Parathyroid adenoma (tissue), 2 donors: ENCODE data around the gene AGAP1.

Experiments used
- H2AFZ ChIP-seq: fragments of 300-600 bp; sonication (generic); one replicate; pipeline ENCODE4 v1.7.0; 2017; ENCODE audit warnings: antibody characterized with exemption, mild to moderate bottlenecking
- H3K27ac ChIP-seq: fragments of 300-600 bp; sonication (generic); one replicate; pipeline ENCODE4 v1.7.0; 2017
- H3K27me3 ChIP-seq: fragments of 300-600 bp; sonication (generic); one replicate; pipeline ENCODE4 v1.7.0; 2017; ENCODE audit warnings: low read length; ENCODE audit not compliant: control insufficient read depth, insufficient read depth
- H3K36me3 ChIP-seq: fragments of 300-600 bp; sonication (generic); one replicate; pipeline ENCODE4 v1.7.0; 2017; ENCODE audit warnings: low read length; ENCODE audit not compliant: control insufficient read depth, insufficient read depth
- H3K4me1 ChIP-seq: fragments of 300-600 bp; sonication (generic); one replicate; pipeline ENCODE4 v1.7.0; 2017; ENCODE audit warnings: control low read depth
- H3K4me2 ChIP-seq: fragments of 300-600 bp; sonication (generic); one replicate; pipeline ENCODE4 v1.7.0; 2017; ENCODE audit warnings: low read length
- H3K4me3 ChIP-seq: fragments of 300-600 bp; sonication (generic); one replicate; pipeline ENCODE4 v1.7.0; 2017; ENCODE audit warnings: low read depth, low read length
- H3K79me2 ChIP-seq: fragments of 300-600 bp; sonication (generic); one replicate; pipeline ENCODE4 v1.7.0; 2017; ENCODE audit warnings: control low read depth
- H3K9ac ChIP-seq: fragments of 300-600 bp; sonication (generic); one replicate; pipeline ENCODE4 v1.7.0; 2017; ENCODE audit warnings: mild to moderate bottlenecking
- H3K9me3 ChIP-seq: fragments of 300-600 bp; sonication (generic); one replicate; pipeline ENCODE4 v1.7.0; 2017; ENCODE audit warnings: low read length; ENCODE audit not compliant: control insufficient read depth
- CTCF ChIP-seq: fragments of 300-600 bp; sonication (generic); IDR thresholded peaks from one replicate; pipeline ENCODE4 v1.7.0; 2017; ENCODE audit warnings: antibody characterized with exemption, mild to moderate bottlenecking
- donor health status: primary hyperparathyroidism.

Gene AGAP1

GRCh38 chr2:235562065-235562747, 68.4 kb downstream of the AGAP1 start:
- Histone ChIP-seq H3K79me2 (peaks cover 31% of the 10 kb centered on the region), H3K36me3 (no peaks in the 10 kb centered on the region), H3K9ac (no peak overlapping the region), H2AFZ (no peak overlapping the region), H3K27me3 (no peaks in the 10 kb centered on the region), H3K4me1 (no peaks in the 10 kb centered on the region), H3K27ac (no peak overlapping the region), H3K9me3 (no peaks in the 10 kb centered on the region), H3K4me3 (no peak overlapping the region), H3K4me2 (no peak overlapping the region)
- no peak for TF ChIP-seq CTCF

- Histone ChIP-seq H3K4me2 (no peak overlapping the region), H3K4me1 (no peaks in the 10 kb centered on the region), H3K4me3 (no peak overlapping the region), H3K27me3 (no peaks in the 10 kb centered on the region), H3K36me3 (no peaks in the 10 kb centered on the region), H3K9me3 (no peaks in the 10 kb centered on the region), H3K9ac (no peak overlapping the region), H2AFZ (no peak overlapping the region), H3K27ac (no peak overlapping the region), H3K79me2 (peaks cover 25% of the 10 kb centered on the region)
- no peak for TF ChIP-seq CTCF
Observed at GRCh38 chr2:235563056-235563910, 69.4 kb downstream of the AGAP1 start.

GRCh38 chr2:235564066-235564465, 70.2 kb downstream of the AGAP1 start:
- no peaks in the 10 kb centered on the region for H3K27me3 ChIP-seq
- no peak overlapping the region for H3K4me2 ChIP-seq
- H2AFZ ChIP-seq: no peak overlapping the region
- TF ChIP-seq CTCF: no peak
- H3K4me3 ChIP-seq: no peak overlapping the region
- no peaks in the 10 kb centered on the region for H3K4me1 ChIP-seq
- no peaks in the 10 kb centered on the region for H3K9me3 ChIP-seq
- peaks cover 23% of the 10 kb centered on the region for H3K79me2 ChIP-seq
- no peak overlapping the region for H3K9ac ChIP-seq
- H3K27ac ChIP-seq: no peak overlapping the region
- no peaks in the 10 kb centered on the region for H3K36me3 ChIP-seq

- Histone ChIP-seq H3K4me3 (no peak overlapping the region), H3K4me1 (peaks cover 5% of the 10 kb centered on the region), H3K79me2 (peaks cover 23% of the 10 kb centered on the region), H3K9ac (no peak overlapping the region), H3K4me2 (no peak overlapping the region), H3K27ac (no peak overlapping the region), H3K27me3 (no peaks in the 10 kb centered on the region), H2AFZ (no peak overlapping the region), H3K36me3 (no peaks in the 10 kb centered on the region), H3K9me3 (no peaks in the 10 kb centered on the region)
- no peak for TF ChIP-seq CTCF
Observed at GRCh38 chr2:235564884-235565530, 71.2 kb downstream of the AGAP1 start.
